NCI-H2196 treated with DMSO at 0.1 percent for 48 hours (cell line): Measurements from ENCODE around the gene TMEM270.

ENCODE experiments used
- DNase-seq: peaks from one replicate; lab custom pipeline; 2025; ENCODE audit not compliant: unreplicated experiment; lab: John Stamatoyannopoulos, UW

Gene TMEM270

DNA sequence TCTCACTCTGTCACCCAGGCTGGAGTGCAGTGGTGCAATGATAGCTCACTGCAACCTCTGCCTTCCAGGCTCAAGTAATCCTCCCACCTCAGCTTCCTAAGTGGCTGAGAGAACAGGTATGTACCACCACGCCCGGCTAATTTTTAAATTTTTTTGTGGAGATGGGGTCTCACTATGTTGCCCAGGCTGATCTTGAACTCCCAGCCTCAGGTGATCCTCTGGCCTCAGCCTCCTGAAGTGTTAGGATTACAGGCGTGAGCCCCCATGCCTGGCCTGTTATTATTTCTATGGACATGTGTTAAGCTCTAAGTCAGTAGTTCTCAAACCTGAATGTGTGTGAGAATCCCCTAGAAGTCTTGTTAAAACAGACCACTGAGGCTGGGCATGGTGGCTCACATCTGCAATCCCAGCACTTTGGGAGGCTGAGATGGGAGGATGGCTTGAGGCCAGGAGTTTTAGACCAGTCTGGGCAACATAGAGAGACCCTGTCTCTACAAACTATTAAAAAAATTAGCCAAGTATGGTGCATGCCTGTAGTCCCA lies 24.5 kb downstream of the TMEM270 start:
- no peak for DNase-seq

DNA sequence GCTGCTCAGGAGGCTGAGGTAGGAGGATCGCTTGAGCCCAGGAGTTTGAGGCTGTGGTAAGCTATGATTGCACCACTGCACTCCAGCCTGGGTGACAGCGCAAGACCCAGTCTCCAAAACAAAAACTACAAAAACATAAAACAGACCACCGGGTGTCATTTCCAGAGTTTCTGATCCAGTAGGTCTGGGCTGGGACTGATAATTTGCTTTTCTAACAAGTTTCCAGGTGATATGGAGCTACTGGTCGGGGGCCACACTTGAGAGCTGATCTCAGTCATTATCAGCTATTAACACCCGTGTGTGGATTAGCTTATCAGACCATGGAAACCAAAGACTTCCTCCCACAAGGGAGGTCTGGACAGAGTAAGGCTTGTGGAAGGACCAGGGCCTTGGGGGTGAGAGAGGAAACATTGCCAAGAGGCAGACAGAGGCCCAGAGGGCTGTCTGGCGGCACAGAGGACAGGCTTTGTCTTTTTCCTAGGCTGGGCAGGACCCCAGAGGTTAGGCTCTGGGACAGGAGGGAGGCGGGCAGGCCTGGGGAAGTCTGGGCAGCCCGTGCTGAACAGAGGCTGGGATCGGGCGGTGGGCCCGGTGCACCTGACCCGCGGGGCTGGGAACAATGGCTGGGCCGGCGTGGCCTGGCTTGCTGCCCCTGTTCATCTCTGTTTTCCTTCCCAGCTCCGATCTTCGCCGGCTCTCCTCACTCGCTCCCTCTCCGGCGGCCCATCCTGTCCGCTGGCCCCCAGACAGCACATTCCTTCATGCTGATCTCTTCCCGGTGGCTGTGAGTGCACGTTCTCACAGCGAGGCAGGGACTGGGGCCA lies 25.2 kb downstream of the TMEM270 start:
- DNase-seq: no peak

DNA sequence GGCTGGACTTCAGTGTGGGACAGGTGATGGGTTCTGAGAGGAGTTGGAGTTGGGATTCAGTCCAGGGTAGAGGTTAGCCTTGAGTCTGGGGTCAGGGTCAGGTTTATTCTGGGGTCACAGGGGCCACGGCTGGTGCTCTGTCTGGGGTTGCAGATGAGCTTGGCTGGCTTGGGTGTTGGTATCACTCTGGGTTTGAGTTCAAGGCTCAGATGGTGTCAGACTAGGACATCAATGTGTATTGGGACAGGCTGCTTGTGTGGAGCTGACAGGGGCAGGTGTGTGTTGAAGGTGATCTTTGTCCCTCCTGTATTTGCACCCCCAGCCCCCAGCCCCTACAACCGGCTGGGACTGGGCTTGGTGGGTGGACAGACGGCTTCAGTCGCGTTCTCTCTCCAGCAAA lies 26.8 kb downstream of the TMEM270 start:
- DNase-seq: no peak

DNA sequence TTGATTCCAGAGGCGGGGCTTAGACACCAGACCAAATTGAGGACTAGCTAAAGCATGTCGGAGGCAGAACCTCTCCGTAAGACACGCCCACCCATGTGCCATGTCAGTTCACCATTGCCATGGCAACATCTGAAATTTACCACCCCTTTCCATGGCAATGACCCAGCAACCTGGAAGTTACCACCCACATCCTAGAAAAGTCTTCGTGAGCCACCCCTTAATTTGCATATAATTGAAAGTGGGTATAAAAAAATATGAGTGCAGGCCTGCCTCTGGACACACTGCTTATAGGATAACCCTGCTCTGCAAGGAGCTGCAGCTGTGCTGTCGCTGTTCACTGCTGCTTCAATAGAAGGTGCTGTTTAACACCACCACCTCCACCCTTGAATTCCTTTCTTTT lies 28.0 kb downstream of the TMEM270 start:
- DNase-seq: no peak

DNA sequence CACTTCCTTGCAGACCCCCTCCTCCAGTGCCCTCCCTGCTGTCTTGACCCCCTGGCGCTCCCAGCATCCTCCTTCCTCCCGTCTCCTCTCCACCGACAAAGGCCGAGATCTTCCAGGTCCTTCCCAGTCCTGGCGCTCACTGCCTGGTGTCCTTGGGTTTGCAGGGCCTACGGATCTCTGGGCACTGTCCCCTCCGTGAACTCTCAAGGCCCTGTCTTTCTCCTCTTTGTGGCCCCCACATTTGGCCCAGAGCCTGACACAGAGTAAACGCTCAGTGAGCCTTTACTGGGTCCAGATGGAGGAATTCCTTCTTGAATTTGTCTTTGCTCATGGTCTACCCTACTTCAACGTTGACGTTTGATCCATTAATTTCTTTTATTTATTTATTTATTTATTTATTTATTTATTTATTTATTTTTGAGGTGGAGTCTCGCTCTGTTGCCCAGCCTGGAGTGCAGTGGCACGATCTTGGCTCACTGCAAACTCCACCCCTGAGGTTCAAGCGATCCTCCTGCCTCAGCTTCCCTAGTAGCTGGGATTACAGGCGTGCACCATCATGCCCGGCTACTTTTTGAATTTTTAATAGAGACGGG lies 29.7 kb downstream of the TMEM270 start:
- no peak for DNase-seq

DNA sequence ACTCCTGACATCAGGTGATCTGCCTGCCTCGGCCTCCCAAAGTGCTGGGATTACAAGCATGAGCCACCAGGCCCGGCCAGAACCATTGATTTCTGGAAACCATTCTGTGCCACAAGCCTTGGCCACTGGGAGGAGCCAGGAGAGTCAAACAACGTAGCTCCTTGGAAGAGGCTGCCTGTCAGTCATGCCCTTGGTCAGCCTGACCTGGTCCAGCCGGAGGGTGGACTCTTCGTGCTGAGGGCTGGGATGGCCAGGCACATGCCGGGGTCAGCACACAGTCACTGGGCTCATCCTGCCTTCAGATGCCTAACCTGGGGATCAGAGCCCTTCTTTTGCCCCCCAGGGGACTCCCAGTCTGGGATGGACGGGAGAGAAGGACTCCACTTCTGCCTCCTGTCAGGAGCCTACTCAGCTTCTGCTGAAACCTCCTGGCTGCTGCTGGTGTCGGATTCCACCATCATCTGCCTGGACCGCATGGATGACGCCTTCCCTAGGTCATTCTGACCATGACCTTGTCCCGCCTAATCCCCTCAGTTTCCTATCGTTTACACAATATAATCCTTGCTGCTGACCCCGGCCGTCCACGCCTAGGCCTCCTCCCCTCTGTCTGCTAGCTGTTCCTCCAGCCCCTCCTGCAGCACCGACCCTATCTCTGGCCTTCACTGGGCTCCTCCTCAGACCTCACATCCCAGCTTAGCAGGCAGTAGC lies 30.4 kb downstream of the TMEM270 start:
- DNase-seq: no peak

DNA sequence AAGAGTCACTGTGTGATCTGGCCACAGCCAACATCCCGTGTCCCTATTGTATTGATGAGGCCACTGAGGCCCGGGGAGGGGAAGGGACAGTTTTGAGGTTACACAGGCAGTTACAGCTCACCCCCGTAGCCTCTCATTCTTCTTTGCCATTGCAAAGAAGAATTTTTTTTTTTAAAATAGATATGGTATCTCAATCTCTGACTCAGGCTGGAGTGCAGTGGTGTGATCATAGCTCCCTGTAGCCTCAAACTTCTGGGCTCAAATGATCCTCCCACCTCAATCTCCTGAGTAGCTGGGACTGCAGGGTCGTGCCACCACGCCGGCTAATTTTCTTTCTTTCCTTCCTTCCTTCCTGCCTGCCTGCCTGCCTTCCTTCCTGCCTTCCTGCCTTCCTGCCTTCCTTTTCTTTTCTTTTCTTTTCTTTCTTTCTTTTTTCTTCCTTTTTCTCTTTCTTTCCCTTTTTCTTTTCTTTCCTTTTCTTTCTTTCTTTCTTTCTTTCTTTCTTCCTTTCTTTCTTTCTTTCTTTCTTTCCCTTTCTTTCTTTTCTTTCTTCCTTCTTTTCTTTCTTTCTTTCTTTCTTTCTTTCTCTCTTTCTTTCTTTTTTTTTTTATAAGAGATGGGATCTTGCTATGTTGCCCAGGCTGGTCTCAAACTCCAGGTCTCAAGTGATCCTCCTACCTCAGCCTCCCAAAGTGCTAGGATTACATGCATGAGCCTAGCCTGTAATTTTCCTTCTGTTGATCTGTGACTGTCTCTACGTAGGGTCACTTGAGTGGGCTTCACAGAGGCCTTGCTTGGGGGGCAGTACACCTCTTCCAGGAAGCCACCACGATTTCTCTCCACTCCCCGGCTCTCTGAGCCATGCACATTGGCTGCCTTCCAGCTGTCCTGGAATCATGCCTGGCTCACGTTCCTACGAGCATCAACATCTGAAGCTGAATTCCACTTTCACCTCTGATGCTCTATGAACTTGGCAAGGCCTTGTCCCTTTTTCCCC lies 31.3 kb downstream of the TMEM270 start:
- peak; percentile 21 for DNase-seq

DNA sequence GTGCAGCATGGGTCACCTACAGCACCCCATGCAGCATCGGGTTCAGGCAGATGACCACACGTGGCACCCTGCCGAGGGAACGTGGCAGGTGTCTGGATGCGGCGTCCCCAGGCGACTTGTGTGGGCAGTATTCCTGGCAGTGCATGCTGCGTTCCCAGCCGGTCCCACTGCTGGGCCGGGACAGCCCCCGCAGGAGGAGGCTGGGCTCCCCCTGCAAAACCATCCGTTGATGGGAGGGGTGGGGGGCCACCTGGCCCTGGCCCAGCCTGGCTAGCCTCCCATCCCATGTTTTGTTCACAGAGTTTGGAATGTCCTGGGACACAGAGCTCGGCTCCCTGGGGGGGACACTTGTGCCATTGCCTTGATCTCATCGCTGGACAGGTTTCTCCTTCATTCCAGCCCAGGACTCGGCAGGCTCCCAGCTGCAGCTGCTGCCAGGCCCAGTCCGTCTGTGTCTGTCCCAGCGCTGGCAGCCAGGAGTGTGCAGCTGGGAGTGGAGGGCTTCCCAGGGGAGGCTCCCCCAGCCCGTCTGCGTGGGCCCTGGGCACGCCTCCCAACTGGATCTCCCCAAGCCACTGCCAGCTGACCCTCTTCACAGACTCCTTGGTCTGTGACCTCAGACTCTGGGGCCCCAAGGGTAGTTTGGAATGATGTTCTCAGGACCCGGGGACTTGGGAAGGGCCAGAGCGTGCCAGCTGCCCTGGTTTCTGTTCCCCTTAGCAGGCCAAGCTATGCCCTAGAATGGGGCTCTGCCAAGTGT lies 32.6 kb downstream of the TMEM270 start:
- no peak for DNase-seq

DNA sequence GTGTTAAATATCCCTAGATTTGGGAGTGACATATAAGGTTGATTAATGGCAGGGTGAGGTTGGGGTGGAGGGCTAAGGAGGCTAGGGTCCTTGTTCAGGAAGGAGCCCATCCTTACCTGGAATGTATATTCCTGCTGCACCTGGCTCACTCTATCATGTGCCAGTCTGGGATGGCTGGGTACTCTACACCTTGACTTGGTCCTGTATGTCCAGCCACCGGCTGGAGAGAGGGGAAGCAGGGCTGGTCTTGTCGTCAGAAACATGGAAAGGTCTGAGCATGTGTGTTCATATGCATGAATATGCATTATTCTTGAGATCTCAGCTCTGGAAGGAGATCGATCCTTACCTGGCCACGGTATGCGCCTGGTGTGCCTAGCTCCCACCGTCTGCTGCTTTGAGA lies 33.2 kb downstream of the TMEM270 start:
- no peak for DNase-seq

DNA sequence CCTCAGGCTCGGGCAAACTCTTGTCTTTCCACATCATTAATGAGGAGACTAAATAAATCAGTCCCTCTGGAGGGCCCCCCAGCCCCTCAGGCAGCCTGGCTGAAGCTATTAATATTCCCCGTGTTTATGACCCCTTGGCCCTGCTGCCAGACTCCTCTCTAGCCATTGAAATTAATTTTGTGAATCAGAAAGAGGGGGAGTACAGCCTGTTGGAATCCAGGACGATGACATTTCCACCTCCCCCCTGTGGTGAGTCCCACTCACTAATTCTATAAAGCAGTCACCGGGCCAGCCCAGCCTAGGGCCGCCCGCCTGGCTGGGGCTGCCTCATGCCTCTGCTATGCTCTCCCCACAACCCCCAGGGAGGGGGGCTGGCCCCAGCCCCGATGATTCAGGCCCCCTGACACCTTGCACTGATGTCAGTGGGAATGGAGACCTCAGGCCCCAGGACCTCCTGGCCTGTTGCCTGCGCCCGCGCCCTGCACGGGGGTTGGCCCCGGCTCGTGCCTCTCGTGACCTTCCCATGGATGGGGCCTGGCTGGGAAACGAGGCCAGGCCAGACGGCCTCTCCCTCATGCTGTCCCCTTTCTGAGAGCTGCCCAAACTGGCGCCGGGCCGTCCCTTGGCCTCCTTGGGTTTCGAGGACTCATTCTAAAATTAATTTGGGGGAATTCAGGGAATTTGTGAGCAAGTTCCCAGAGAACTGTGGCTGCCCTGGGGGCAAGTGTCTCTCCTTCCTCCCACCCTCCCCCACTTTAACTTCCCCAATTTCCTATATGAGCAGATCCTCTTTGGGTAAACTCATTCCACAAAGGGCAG lies 34.0 kb downstream of the TMEM270 start:
- no peak for DNase-seq

DNA sequence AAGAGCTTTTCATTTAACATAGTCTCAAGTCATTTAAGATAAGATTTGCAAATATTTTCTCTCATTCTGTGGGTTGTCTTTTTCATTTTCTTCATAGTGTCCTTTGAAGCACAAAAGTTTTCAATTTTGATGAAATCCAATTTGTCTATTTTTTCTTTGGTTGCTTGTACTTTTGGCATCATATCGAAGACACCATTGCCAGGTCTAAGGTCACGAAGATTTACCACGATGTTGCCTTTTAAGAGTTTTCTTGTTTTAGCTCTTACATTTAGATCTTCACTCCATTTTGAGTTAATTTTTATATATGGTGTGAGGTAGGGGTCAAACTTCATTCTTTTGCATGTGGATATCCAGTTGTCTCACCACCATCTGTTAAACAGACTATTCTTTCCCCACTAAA lies 34.7 kb downstream of the TMEM270 start:
- DNase-seq: no peak

DNA sequence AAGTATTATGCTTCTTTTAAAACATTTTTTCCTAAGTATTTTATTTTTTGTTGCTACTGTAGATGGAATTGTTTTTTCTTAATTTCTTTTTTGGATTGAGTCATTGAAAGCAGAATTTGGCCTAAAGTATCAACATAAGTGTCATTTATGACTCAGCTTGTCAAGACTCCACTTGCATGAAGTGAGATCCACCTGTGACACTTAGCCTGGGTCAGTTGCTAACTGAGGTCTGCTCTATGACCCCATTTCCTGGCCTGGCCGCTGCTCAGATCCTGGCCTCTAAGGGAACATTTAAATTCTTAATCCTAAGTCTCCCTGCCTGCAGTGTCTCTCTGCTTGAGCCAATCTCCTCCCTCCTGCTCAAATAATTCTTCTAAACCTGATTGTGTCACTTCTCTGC lies 35.5 kb downstream of the TMEM270 start:
- DNase-seq: no peak

DNA sequence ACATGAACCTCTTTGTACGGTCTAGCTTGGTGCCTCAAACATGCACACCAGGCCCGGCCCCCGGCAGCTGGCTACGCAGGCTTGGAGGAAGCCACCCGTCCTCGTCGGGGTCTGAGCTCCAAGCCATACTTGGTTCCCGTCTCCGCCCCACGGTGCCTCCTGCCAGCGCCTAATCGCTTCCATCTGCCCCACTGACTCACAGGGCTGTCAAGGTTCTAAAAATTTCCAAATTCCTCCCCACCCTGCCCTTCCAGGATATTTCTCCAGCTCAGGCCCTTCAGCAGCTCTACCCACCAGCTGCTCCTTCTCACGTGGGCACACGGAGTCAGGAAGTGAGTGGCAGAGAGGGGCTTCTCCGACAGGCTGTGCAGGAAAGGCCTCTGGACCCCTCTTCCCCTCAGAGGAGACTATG lies 38.8 kb downstream of the TMEM270 start:
- DNase-seq: no peak

DNA sequence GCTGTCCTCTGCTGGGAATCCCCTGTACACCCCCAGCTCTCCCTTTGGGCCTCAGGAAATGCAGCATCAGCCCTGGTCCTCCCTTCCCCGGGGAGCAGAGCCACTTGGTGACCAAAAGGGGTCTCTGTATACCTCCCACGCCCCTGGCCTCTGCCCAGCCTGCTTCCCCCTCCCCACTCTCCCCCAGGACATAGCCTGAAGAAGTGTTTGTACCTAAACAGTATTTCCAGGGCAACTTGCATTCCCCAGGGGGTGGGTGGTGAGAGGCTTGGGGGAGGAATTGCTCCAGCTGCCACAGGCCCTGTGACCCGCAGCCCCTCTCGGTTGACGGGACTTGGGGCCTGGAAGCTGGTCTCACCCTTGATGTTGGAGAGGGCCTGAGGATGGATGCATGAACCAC lies 39.3 kb downstream of the TMEM270 start:
- DNase-seq: no peak

DNA sequence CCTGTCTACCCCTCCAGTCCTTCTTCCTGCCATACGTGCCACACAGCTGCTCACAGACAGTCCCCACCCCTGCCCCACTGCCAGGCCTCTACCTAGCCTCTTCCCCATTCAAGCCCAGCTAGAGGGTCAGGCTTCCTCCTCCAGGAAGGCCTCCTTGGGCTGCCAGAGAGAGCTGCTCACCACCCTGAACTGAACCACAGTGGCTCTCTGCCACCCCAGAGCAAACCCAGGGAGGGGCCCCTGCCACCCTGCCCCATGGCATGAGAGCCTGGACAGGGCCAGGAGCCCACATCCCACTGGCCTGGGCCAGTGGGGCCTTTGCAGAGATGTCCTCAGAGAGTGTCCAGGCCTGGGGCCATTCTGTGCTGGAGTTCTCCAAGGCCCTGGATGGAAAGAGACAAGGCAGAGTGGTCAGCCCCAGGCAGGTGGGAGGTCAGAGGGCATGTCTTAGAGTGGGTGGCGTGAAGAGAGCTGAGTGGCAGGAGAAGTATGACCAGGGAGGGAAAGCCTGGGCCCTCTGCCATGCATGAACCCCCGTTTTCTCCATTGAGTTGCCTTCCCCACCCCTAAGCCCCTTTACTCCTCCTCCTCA lies 40.4 kb downstream of the TMEM270 start:
- no peak for DNase-seq

DNA sequence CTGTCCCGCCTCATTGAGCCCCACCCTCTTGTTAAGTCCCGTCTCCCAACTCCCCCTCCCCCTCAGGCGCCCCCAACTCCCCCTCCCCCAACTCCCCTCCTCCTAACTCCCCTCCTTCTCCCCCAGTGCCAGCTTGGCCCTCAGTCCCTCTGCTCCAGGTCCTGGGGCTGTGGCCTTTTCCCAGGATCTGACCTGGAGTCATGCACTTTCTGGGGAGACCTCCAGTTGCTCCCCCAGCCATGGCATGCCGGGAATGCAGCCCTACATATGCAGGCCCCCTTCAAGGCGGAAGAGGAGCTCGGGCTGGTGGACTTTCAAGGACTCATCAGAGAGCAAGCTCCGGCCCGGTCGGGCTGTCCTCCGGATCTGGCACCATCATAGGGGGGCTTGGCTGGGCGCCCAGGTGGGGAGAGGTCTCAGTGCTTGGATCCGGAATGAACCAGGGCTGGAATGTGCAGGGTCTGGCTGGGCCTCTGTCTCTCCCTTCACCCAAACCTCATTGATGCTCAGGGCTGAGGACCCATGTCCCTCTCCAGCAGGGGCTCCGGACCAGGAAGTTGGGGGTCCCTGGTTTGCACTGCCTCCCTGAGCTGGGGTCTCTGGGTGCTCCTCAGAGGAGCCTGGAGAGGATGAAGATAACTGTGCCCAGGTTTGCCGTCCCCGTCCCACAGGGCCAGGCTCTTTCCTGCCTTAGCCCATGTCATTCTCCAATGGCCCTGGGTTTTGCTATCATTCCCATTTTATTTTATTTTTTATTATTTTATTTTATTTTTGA lies 41.1 kb downstream of the TMEM270 start:
- DNase-seq: no peak

DNA sequence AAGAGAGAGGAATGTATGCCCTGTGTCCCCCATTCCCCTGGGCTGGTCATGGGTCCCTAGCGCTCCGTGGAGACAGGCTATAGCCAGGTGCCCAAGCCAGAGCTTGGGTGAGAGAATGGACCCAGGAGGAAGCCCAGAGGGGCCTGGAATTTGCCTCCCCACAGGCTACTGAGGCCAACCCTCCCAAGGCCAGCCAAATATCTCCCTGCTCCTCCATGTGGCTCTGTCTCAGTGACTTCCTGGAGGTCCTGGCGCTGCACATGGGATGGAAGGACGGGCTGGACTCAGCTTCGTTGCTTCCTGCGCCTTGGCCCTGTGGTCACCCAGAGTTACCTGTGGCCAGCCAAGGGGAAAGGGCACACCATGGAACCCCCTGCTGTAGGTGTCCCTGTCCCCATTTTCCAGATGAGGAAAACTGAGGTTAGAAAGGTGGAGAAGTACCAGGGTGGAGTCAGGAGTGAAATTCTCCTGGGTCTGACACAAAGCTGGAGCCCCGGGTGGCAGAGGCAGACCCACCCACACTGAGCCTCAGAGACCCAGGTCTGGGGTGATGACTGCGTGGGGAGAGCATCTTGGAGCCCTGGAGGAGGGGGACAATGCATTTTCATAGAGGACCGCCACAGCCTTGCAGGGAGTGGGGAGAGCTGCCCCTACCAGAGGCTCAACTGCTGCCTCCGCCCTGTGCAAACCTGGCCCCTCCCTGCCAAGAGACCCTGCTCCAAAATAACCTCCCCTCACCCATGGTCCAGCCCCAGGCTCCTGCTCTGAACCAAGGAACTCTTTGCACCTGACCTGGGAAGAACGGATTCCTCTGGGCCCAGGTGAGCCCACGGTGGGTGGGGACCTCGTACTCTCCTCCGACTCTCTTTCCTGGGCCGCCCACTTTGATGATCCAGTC lies 42.6 kb downstream of the TMEM270 start:
- no peak for DNase-seq
